A549 treated with RU486 at 1 μM for 4 hours (cell line): ENCODE measurements around the gene FARP1. TPM values are rescaled to one million over a fixed set of nuclear protein-coding genes. Genes with fewer than 3 reads are reported as not detected.

Experiments used
- total RNA-seq: library from RNA; stranded (reverse); fragments of 200-300 nt; extraction: Qiagen RNA extraction; gene quantifications from 5 replicates; pipeline ENCODE4 v1.2.3, GENCODE V29; 2022; ENCODE audit warnings: low read depth

Gene FARP1
- total RNA-seq = 8.6 to 13.4 TPM (median 10.2 TPM) in 5 replicates

GRCh38 chr13:98142380-98143156 is at the start of gene FARP1:
Gene FARP1, plus strand, starts transcription at chr13:98143094. Its CDS starts 70,149 bp downstream, at chr13:98213243.

GRCh38 chr13:98176777-98177608 is 34.1 kb downstream of the FARP1 start, which contains the start of gene RNF113B:
Gene RNF113B, minus strand, starts transcription at chr13:98177269. Its CDS starts 33 bp downstream, at chr13:98177236.

Other genes with a start within 250 kb of the FARP1 start
- gene IPO5, start 189.4 kb upstream of the FARP1 start, total RNA-seq = 64.9 to 105 TPM (median 88.3 TPM) in 5 replicates
- gene RNF113B, start 34.2 kb downstream of the FARP1 start, total RNA-seq = not detected in 5 replicates